Adipocyte (in vitro differentiated cells): ENCODE data around the gene ANXA7.
A peak's percentile ranks its signal among the peaks of the same experiment; 100 is the strongest.

Experiments
- DNase-seq: peaks from one replicate; pipeline ENCODE4 v3.0.0-alpha.2; 2015; ENCODE audit warnings: low read depth
- H3K27me3 ChIP-seq: replicated peaks from 2 replicates; pipeline ENCODE4 v1.7.0; 2013; ENCODE audit warnings: mild to moderate bottlenecking, low read length, moderate library complexity; ENCODE audit not compliant: control insufficient read depth, insufficient read depth
- H3K36me3 ChIP-seq: 2 replicates; pipeline ENCODE4 v1.7.0; 2013; ENCODE audit warnings: low read length, mild to moderate bottlenecking, moderate library complexity; ENCODE audit not compliant: control insufficient read depth, insufficient read depth, severe bottlenecking
- H3K4me1 ChIP-seq: 2 replicates; pipeline ENCODE4 v1.7.0; 2013; ENCODE audit warnings: mild to moderate bottlenecking, low read length, moderate library complexity; ENCODE audit not compliant: control insufficient read depth, insufficient read depth
- H3K4me3 ChIP-seq: 2 replicates; pipeline ENCODE4 v1.7.0; 2013; ENCODE audit warnings: mild to moderate bottlenecking, low read length, moderate library complexity
- H3K9ac ChIP-seq: 2 replicates; pipeline ENCODE4 v1.7.0; 2013; ENCODE audit warnings: mild to moderate bottlenecking, low read length, moderate library complexity
- H3K9me3 ChIP-seq: 2 replicates; pipeline ENCODE4 v1.7.0; 2013; ENCODE audit warnings: mild to moderate bottlenecking, low read length, moderate library complexity; ENCODE audit not compliant: control insufficient read depth

The ANXA7 gene

DNA sequence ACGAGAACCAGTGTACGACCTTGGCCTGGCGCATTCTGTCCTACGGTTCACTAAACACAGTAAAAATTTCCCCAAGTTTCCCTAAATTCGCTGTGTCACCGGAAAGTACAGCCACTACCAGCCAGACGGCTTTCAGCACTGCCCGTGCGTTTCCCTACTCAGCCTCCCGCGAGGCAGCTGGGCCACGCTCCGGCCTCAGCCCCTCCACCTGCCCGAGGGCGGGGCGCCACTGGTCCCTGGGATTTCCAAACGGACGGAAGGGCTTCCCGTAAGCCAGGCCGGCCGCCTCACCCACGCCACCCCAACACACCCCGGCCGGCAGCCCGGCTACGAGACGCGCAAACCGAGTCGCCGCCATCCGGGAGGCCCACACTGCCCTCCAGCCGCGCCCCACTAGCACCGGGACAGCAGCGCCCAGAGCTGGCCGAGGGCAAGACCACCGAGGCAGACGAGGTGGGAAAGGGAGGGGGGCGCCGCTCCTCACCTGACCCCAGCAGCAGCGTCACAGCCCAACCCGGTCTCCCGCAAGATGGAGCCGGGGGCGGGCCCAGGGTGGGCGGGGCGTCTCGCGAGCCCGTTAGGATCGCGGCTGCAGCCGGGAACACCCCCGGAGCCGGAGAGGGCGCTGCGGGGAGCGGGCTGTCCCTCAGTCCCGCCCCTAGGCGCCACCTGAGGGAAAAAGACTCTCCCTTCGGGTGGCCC lies at the start of gene ANXA7:
TSS of gene ANXA7 (minus strand) at position 531 of the 702 bp plus-strand sequence. CDS start 13,202 bp downstream, outside the sequence.
- no peaks in the 10 kb centered on the region for H3K9me3 ChIP-seq
- no peaks in the 10 kb centered on the region for H3K36me3 ChIP-seq
- peaks cover 25% of the 10 kb centered on the region for H3K4me1 ChIP-seq
- H3K4me3 ChIP-seq: peak within 1 kb of the TSS; percentile 88
- DNase-seq: peak; percentile 97
- H3K9ac ChIP-seq: peak within 1 kb of the TSS; percentile 94
- no peaks in the 10 kb centered on the region for H3K27me3 ChIP-seq

DNA sequence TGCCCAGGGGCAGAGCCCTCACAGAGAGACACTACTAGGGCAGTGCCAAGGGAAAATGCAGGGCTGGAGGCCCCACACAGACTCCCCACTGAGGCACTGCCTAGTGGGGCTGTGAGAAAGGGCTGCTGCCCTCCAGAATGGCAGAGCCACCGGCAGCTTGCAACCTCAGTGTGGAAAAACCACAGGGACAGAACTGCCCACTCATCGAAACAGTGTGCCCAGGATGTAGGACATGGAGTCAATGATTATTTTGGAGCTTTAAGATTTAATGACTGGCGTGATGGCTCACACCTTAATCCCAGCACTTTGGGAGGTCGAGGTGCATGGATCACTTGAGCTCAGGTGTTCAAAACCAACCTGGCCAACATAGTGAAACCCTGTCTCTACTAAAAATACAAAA lies 47.0 kb upstream of the ANXA7 start:
- Histone ChIP-seq H3K9me3 (no peaks in the 10 kb centered on the region), H3K36me3 (peaks cover 26% of the 10 kb centered on the region), H3K27me3 (no peaks in the 10 kb centered on the region), H3K9ac (no peak overlapping the region), H3K4me1 (peaks cover 3% of the 10 kb centered on the region), H3K4me3 (no peak overlapping the region)
- DNase-seq: no peak

GRCh38 chr10:73459683-73460314 lies 45.9 kb upstream of the ANXA7 start:
- H3K4me3 ChIP-seq: no peak overlapping the region

GRCh38 chr10:73456187-73456890 lies 42.5 kb upstream of the ANXA7 start:
- DNase-seq: no peak

More at GRCh38 chr10:73459683-73460314, 45.9 kb upstream of the ANXA7 start:
- Histone ChIP-seq H3K36me3 (peaks cover 18% of the 10 kb centered on the region), H3K4me1 (peaks cover 3% of the 10 kb centered on the region), H3K27me3 (no peaks in the 10 kb centered on the region), H3K9ac (no peak overlapping the region), H3K9me3 (no peaks in the 10 kb centered on the region)
- peak; percentile 66 for DNase-seq

DNA sequence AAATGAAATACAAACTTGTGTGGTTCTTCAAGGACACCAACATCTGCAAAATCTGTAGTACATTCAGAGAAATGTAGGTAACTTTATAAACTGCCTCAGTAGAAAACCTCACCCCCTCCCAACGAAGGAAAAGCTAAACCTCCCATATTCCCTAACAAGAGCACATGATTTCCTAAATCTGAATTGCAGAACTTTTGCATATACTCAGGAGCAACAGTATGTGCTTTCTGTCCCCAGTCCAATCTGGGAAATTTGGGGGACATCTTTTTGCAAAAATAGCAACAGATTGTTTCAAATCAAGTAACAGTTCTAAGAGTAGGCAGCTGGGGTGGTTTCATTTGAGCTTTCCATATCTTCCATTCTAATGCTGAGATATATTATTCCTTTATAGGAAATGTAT lies 35.3 kb upstream of the ANXA7 start:
- H3K9me3 ChIP-seq: no peaks in the 10 kb centered on the region
- DNase-seq: no peak
- H3K27me3 ChIP-seq: no peaks in the 10 kb centered on the region
- H3K4me1 ChIP-seq: no peaks in the 10 kb centered on the region
- H3K9ac ChIP-seq: no peak overlapping the region
- peaks cover 41% of the 10 kb centered on the region for H3K36me3 ChIP-seq
- no peak overlapping the region for H3K4me3 ChIP-seq

More at GRCh38 chr10:73456187-73456890, 42.5 kb upstream of the ANXA7 start:
- H3K4me1 ChIP-seq: peaks cover 3% of the 10 kb centered on the region
- H3K36me3 ChIP-seq: peaks cover 36% of the 10 kb centered on the region
- H3K4me3 ChIP-seq: no peak overlapping the region
- no peaks in the 10 kb centered on the region for H3K27me3 ChIP-seq
- H3K9ac ChIP-seq: no peak overlapping the region
- H3K9me3 ChIP-seq: no peaks in the 10 kb centered on the region

- DNase-seq: no peak
- no peak overlapping the region for H3K4me3 ChIP-seq
- no peaks in the 10 kb centered on the region for H3K27me3 ChIP-seq
- H3K36me3 ChIP-seq: peaks cover 38% of the 10 kb centered on the region
- no peak overlapping the region for H3K9ac ChIP-seq
- peaks cover 4% of the 10 kb centered on the region for H3K4me1 ChIP-seq
- H3K9me3 ChIP-seq: no peaks in the 10 kb centered on the region
These were observed 34.5 kb upstream of the ANXA7 start for GRCh38 chr10:73448384-73448783.

- no peaks in the 10 kb centered on the region for H3K27me3 ChIP-seq
- no peak for DNase-seq
- peaks cover 29% of the 10 kb centered on the region for H3K36me3 ChIP-seq
- H3K9me3 ChIP-seq: no peaks in the 10 kb centered on the region
- no peak overlapping the region for H3K4me3 ChIP-seq
- H3K4me1 ChIP-seq: peaks cover 4% of the 10 kb centered on the region
- H3K9ac ChIP-seq: no peak overlapping the region
These were observed 33.1 kb upstream of the ANXA7 start for GRCh38 chr10:73446926-73447325.

DNA sequence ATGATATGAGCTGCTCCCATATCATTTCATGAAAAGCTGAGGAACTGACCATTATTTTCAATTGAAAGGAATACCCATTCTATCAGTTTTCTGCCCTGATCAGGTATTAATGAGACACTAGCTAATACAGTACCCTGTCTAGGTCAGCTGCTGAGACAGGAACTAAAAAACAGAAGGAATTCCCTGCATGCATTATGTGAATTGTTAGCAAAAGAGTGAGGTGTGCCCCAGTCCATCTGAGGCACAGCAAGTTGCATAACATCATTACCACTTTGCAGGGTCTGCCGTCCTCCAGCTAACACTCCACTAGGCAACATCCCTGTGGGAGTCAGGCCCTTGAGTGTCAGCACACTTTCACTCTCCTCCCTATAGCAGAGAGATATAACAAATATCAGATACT lies 30.6 kb upstream of the ANXA7 start:
- no peak overlapping the region for H3K4me3 ChIP-seq

DNA sequence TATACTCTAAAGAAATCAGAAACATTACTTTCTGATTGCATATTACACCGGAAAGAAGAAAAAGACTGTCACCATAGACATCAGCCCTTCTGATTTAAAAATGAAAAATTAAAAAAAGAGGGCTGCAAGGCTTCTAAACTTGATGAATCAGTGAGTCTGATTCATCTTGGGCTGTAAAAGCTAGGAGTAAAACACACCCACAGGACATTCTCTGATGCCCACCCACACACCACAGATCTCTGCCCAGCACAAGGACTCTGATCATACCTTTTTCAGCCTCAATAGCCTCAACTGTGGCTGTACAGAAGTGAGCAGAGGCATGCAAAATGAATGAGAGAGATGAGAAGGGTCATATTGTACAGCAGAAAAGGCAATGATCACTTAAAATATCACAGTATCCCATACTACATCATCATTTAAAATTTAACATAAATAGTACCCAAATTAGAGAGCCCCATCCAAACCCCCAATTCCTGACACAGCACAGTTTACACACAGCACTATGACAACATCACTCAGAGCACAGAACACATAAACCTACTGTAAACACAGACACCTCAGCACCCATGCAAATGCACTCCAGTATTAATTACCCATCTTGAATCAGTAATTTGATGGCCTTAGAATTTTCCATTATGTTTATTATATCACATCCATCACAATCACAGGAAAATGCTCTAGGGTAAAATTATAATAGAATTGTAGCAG lies 25.9 kb upstream of the ANXA7 start:
- peak; percentile 55 for DNase-seq

More for the DNA sequence above, 30.6 kb upstream of the ANXA7 start:
- Histone ChIP-seq H3K9ac (no peak overlapping the region), H3K4me1 (peaks cover 9% of the 10 kb centered on the region), H3K27me3 (no peaks in the 10 kb centered on the region), H3K9me3 (no peaks in the 10 kb centered on the region), H3K36me3 (peaks cover 28% of the 10 kb centered on the region)
- no peak for DNase-seq

GRCh38 chr10:73439055-73439454 lies 25.2 kb upstream of the ANXA7 start:
- Histone ChIP-seq H3K9ac (peak overlapping the region; percentile 31), H3K27me3 (no peaks in the 10 kb centered on the region), H3K4me3 (peak overlapping the region; percentile 32), H3K4me1 (peaks cover 19% of the 10 kb centered on the region), H3K36me3 (peaks cover 18% of the 10 kb centered on the region), H3K9me3 (no peaks in the 10 kb centered on the region)
- peak; percentile 21 for DNase-seq

More for the DNA sequence above, 25.9 kb upstream of the ANXA7 start:
- H3K4me3 ChIP-seq: peak overlapping the region; percentile 32
- no peaks in the 10 kb centered on the region for H3K9me3 ChIP-seq
- peaks cover 19% of the 10 kb centered on the region for H3K4me1 ChIP-seq
- H3K9ac ChIP-seq: peak overlapping the region; percentile 31
- H3K27me3 ChIP-seq: no peaks in the 10 kb centered on the region
- peaks cover 25% of the 10 kb centered on the region for H3K36me3 ChIP-seq

GRCh38 chr10:73433538-73433867 lies 19.6 kb upstream of the ANXA7 start, which contains the start of gene MSS51:
Gene MSS51 (minus strand): TSS chr10:73433561. CDS start chr10:73428284, 5,277 bp downstream.
- Histone ChIP-seq H3K4me1 (peaks cover under 1% of the 10 kb centered on the region), H3K9ac (no peak within 1 kb of the TSS), H3K4me3 (no peak within 1 kb of the TSS), H3K9me3 (no peaks in the 10 kb centered on the region), H3K36me3 (peaks cover 19% of the 10 kb centered on the region), H3K27me3 (no peaks in the 10 kb centered on the region)
- no peak for DNase-seq
